ENCODE data around the gene TSKU.

The TSKU gene

DNA sequence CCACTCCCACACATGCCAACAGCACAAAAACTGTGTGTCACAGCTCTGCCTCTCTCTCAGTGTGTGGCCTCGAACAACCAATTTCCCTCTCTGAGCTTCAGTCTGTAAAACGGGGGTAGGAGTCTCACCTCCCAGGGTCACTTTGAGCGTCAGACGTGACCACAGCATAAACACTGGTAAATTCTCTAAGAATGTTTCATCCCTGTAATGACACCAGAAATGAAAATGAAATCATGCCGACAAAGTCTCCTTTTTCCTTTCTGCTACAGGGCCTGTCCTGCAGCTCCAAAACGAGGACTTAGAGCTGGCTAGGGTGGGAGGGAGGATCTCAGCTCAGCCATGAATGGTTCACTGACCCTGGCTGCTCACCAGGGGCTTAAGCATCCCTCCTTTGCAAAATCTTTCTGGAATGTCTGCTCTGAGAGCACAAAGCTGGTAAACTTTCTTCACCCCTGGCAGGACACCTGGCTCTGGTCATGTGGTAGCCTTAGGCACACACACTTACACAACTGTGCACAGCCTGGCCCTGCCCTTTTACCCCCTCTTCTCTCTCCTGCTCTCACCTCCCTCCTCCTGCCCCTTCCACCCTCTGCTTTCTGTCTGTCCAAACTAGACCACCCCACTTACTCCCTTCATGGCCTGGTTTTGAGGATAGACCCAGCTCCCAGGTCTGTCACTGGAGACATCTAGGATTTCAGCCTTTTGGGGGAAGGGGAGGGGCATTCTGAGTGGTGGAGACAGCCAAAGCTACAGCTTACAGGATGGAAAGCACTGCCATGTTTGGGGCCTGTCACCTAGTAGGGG lies 12.3 kb upstream of the TSKU start:
- no peak for DNase-seq

DNA sequence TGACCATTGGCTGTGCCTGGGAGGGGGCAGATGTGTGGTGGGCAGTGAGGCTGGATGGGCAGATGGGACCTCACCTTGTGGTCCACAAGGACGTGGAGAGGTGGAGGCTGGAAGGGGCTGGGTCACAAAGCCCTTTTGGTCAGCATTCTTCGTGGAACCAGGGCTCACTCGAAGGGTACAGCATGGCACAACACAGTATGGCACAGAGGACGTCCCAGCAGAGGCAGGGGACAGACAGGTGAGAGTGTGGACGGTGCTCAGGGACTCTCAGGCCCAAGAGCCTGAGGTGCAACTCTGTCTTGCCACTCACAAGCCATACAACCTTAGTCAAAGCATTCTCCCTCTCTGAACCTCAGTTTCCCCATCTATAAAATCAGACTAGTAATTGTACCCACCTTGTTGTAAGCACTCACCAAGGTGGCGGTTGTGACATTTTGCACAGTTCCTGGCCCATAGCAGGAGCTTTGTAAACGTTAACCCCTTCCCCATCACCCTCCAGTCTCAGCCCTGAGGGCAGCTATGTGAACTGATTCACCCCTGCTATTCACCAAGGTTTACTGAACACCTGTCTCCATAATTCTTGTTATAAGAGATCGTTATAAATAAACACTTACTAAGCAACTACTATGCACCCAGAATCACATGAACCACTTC lies 11.6 kb upstream of the TSKU start:
- DNase-seq, result no peak

DNA sequence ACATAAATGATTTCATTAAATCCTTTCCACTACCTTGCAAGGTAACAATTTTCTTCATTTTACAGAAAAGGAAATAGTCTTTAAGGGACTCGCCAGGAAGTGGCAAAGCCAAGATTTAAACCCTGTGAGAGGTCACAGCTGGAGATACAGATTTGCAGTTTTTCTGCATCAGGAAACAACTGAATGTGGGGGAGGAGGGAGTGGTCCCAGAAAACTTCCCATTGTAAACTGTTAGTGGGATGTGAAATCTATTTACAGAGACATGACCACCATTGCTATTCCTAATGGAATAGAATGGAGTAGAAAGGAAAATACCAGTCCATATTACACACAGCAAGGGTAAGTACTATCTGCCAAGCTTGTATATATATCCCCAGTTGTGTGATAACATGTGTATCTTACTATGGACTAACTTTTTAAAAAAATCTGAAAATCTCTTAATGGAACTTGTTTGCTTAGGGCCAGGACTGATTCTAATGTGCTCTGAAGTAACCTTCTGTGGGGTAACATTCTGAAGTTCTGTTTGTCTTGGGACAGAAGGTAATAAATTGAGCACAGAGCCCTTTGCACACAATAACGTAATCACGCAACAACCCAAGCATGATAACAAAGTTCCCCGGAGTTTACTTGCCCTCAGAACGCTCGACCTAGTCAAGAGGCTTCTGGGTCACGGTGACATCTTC lies 10.9 kb upstream of the TSKU start:
- DNase-seq, result no peak

DNA sequence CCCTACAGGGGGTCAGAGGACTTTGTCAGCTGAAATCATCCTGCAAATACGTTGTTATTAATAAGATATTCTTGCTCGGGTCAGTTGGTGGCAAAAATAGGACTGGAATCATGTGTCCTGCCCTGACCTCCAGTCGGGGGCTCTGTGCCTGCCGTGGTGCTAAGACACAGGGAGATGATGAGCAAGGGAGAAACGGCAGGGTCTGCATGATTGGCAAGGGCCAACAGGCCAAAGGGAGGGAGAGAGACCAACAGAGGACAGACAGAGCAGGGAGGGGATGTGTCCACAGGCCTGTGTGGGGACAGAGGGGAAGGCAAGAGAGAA lies 10.4 kb upstream of the TSKU start:
- DNase-seq, result no peak

DNA sequence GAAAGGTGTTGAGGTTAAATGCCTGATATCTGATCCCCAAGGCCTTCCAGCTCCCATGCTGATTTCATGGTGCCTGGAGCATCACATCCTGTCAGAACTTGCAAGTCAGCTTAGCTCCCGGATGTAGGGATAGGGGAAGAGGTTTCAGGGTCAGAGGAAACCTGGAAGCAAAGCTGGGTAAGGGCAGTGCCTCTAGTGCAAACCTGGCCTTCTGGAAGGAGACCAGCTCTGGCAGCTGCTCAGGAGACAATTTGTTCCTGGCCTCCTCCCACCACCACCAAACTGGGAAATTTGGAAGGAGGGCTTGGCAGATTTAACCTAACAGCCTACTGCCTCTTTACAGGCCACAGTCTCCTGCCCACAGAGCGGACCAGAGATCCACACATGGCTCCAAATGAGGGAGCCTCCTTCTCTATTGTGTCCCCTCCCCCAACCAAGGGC lies 9.2 kb upstream of the TSKU start:
- no peak for DNase-seq

DNA sequence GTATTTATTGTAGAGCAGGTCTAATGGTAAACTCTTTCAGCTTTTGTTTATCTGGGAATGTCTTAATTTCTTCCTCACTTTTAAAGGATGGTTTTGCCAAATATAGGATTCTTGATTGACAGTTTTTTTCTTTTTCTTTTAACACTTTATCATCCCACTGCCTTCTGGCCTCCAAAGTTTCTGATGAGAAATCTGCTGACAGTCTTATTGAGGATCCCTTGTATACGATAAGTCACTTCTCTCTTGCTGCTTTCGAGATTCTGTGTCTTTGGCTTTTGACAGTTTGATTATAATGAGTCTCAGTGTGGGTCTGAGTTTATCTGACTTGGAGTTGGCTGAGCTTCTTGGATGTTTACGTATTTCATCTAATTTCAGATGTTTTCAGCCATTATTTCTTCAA lies 6.7 kb upstream of the TSKU start:
- DNase-seq, result no peak

DNA sequence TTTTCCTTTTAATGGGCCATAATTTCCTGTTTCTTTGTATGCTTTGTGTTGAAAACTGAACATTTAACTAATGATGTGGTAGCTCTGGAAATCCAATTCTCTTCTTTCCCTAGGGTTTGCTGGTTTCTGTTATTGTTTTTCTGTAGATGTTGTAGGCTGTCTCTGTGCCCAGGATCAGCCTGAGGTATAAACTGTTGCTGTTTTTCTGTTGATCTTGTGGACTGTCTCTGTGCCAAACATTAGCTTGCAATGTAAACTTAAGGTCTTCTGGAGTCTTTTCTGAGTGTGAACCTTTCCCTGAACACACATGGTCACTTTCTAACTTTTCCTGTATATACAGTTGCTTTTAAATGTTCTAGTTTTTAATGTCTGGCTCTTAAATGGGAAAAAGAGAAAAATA lies 5.9 kb upstream of the TSKU start:
- DNase-seq, result no peak

DNA sequence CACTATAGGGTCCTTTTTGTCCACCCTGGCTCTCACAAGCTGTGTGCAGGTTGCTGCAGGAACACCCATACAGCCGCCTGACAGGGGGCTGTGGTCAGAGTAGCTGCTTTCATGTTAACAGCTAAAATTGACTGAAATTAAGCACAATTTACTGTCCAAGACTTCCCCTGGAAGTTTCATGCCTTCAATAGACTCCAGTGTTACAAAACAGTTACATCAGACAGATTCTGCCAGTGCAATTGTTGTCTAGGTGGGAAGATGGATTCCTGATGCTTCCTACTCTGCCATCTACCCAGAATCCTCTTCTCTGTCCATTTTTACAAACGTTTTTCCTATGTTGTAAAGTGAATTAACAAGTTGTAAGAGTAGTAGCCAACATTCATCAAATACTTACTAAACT lies 5.3 kb upstream of the TSKU start:
- no peak for DNase-seq

DNA sequence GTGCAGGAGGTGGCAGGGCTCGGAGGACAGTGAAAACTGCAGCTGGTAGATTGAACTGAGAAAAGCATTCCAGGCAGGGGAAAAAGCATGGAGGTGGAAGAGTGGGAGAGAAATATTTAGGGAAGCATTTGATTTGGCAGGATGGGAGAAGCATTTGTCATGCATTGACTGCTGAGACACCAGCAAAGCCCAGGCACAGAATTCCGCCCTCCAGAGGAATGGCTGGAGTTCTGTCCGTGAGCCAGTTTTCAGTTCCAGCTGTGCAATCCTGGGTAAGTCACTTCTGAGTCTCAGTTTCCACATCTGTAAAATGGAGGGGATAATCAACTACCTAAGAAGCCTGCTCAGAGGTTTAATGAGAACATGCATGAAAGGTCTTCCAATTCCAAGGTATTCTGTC lies 4.3 kb upstream of the TSKU start:
- no peak for DNase-seq

DNA sequence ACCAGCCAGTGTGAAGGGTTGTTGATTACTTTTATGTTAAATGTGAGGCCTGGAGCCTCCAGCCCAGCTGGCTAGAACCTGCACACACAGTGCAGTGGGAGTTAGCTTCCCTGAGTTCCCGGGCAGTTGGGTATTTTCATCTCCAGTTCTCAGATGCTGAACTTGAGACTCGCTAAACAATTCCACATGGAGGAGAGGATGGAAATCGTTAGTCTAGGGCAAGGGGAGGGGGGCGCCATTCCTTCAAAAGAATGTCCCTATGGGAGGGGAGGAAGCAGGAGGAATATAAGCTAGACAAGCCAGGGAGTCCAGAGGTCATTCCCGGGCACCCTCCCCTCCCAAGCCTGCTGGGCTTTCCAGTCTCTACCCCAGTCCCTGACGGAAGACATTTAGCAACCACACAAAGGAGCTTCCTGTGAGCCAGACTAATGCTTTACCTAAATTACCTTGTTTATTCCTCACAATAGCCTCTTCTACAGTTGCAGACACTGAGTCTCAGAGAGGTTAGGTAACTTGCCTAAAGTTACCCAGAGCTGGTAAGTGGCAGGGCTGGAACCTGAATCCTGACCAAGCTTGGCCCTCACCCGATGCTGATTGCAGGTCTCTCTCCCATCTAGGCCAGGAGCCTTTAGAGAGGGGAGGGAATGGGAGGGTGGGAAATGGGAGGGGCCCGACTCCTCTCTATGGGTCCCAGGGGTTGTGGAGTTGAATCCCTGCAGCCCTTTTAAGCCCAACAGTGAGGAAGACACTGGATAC lies 1.9 kb upstream of the TSKU start:
- no peak for DNase-seq

DNA sequence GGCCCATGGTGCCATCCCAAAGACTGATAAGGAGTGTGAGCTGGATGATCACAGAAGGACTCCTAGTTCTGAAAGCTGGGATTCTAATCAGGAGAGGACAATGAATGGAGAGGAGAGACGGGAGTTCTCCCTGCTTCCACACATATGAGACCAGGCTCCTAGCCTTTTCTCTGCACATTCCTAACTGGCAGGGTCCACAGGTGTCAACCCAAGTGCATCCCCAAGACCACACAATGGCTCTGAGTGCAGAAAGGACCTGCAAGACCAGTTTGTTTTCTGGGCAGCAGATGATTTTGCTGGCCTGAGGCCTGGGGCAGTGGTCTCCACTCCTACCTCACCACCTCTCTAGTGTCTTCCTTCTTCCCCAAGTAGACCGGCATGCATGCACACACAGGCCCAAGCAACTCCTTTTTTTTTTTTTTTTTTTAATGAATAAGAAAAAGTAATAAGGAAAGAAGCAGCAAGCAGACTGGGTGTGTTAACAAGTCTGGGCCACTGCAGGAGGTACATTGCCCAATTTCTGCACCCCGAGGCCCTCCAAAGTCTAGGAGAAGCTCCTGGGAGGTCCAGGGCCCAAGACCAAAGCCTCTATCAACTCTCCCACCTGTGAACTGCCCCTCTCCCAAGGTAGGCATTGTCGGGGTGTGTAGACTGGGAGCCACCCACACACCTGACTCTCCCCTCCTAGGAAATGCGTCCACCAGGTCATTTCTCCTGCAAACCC lies 1.2 kb upstream of the TSKU start:
- no peak for DNase-seq

DNA sequence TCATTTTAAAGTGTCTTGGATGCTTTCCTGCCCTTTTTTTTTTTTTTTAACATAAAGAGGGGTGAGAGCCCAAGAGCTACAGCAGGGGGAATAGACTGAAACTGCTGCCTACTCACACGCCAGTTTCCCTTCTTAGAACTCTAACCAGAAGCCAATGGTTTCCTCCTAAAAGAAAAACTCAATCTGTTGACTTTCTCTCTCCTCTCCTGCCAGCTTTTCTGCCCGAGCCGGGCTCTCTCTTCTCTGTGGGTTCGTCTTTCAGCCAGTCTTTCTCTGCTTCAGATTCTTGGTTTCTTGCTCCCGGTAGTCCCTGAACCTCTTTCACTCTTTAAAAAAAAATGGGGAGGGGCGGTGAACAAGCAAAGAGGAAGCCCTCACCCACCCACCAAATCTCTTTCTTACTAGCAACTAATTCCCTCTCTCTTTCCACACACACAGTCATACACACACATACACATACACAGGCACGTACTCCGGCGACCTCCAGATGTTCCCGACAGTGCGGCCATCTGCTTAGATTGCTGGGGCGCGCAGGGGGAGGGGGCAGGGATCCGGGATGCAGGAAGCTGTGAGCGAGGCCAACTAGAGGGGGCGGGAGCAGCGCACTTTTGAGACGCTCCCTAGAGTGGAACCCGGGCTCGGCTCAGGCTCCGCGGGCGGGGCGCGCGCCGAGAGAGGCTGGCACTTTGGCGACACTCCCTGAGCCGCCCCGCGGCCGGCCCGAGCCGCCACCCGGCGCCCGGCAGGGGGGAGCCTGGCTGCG lies 444 bp upstream of the TSKU start:
- peak; percentile 12 to 30 for DNase-seq

DNA sequence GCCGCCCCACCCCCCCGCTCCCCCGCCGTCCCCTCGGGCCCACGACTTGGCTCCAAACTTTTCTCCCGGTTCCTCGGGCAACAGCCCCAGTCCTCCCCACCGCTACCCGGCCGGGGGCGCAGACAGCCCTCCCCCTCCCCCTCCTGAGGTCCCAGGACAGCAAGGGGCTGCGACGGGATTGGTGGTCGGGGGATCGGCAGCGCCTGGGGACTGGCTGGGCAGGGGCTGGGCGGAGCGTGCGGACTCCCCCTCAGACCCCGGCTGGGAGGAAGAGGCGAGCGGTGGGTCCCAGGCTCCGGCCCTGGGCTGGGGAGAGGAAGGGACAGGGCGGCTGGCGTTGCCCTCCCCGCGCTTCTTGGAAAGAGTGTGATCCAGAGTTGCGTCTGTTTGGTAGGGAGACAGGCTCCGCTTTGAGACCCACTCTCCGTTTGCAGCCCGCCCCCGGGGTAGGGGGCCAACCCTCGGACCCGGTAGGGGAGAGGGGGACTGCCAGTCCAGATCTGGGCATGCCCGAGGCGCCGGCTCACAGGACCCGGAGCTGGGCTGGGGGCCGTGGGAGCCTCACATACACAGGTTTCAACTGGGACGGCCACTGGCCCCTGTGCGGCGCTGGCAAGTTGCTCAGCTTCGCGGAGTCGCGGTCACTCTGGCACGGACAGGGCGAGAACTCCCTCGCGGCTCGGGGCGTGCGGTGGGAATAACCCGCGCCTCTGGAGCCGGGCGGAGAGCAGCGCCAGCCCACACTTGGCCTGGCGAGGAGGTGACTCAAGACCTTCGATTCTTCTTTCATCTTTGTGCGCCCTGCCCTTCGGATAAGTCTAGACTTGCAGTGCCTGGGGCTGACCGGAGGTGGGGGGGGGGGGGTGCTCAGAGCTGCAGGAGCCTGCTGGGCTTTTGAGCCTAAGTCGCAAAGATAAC lies 999 bp downstream of the TSKU start:
- no peak for DNase-seq

DNA sequence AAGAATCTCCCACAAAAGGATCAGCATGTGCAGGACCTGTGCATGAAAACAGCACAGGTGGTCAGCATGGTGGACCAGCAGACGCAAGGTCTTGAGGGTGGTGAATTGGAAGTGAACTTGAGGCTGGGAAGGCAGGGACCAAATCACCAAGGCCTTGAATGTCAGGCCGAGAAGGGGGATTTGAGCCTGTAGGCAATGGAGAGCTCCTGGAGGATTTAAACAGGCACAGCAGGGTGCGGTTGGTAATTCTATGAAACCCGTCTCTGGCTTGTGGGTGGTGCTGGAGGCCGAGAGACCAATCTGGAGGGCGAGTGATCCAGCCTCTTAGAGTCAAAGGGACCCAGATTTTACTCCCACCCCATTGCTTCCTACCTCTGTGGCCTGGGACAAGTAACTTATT lies 2.4 kb downstream of the TSKU start:
- DNase-seq, result no peak

DNA sequence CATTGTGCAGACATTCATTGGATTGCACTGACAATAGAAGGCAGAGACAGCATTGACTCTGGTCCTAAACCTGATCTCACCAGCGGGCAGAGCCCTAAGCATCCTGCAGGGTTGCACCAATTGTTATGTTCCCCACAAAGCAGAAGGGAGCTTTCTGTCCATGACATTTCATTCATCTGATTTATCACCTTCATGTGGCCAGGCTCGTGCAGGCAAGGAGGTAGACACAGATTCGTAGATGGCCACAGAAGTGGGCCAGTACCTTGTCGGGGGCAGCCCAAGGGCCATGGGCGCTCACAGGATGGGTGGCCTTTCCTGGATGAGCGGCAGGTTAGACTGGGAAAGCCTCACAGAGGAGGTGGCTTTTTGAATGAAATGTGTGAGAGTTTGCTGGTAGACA lies 2.9 kb downstream of the TSKU start:
- DNase-seq, result no peak

DNA sequence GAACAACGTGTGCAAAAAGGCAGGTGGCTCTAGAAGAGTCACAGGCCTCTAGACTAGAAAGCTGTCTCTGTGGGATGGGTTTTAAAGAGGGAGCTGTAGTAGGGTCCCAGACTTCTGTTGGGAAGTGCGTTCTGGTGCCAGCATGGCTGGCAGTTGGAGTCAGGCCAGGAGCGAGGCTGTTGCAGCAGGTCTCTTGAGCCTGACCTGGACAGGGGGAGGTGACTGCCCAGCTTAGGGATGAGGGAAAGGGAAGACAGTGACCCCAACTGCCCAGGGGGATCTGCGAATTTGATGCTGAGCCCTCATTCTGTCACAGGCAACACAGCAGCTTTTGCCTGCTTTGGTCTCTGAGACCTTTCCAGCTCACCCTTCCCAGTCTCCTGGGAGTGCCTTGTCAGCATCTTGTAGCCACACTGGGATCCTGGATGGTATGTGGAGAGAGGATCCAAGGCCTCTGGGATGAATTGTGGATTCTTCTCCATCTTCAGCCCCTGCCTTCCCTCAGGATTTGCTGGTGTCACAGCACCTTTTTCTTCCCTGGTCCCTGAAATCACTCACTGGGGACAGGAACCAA lies 3.4 kb downstream of the TSKU start:
- DNase-seq, result no peak

DNA sequence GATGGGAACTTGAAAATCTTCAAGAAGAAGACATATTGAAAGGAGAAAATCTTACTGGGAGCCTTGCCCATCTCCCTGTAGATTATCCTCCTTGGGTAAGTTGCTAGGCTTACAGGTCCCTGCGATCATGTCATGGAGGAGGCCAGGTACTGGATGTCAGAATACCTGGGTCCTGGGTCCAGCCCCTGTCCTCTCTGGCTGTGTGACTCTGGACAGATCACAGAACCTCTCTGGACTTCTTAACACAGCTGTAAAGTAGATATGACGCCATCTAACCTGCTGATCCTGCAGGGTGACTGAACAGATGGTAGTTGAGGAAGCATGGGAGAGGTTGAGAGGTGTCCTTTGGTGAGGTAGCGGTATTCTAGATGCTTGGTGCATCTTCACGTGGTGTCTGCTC lies 4.1 kb downstream of the TSKU start:
- DNase-seq, result no peak

DNA sequence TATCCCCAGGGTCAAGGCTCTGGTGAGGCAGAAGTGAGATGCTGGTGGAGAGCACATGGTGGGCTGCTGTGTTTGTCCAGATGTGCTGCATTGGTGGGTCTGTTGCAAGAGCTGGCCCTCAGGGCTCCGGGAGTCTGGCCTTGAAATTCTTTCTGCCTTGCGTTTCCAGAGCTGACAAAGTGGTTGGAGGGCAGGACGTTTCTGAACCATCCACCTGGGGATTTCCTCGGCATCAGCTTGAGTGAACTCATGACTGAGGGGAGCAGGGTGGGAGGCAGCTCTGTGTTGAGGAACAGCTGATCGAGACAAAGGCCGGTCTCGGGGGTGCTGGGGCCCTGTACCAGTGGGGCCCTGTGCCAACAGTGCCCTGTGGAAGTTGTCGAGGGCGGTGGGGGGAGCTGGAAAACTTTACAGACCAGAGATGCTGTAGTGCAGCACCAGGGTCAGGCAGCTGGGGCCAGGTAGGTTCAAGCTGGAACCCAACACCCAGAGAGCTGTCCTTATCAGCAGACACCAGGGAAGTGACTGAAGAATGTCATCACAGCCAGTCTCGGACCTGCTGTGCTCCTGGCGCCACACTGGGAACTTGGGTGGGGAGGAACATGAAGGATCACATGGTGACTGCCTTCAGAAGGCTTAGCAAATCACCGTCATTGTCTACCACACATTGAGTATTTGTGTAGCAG lies 4.9 kb downstream of the TSKU start:
- DNase-seq, result no peak

DNA sequence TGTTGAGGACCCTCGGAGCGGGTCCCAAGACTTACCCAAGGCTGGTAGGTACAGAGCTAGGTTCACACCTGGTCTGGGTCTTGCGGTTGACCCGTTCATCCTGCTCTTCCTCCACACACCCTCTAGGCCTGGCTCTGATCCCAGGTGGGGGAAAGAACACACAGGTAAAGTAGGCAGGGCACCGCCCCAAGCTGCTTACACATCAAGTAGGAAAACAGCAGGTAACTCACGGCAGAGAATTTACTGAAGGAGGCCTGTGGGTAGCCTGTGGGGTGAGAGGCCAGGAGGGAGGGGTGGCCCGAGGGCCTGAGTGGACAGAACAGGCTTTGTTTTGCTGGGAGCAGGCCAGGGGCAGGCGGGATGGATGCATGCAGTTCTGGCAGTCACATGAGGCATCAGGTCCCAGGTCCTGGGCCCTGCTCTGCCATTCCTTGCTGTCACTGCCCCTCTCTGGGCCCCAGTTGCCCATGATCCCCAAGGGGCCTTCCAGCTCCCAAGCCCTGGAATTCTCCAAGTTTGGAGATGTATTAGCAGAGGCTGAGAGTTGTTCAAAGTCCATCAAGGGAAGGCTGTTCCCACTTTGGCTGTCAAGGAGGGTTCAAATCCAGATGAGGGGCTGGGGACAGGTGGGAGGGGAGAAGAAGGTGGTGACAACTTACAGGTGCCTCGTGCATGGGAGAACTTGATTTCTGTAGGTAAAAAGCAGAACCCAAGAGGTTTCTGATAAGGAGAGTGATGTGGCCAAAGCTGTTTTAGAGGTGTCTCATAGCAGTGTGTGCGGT lies 5.7 kb downstream of the TSKU start:
- DNase-seq, result no peak
